HEK293 (cell line): Measurements from ENCODE around the gene OSBP2.

ENCODE experiments used
- CTCF ChIA-PET: fragments of 350-600 bp; formaldehyde crosslinking; extraction: SDS; loops from one replicate; lab custom pipeline; 2021; ENCODE audit warnings: antibody characterized with exemption; lab: Yijun Ruan, JAX
- POLR2A ChIA-PET: fragments of 300-600 bp; formaldehyde crosslinking; extraction: SDS; loops from one replicate; lab custom pipeline; 2020; ENCODE audit warnings: antibody characterized with exemption, inconsistent platforms; lab: Yijun Ruan, JAX
- H3K27ac ChIP-seq: fragments of 200-500 bp; sonication (Bioruptor generic); 2 replicates; pipeline ENCODE4 v1.5.1; 2014; ENCODE audit warnings: low read depth, low read length, control low read depth, inconsistent platforms; ENCODE audit errors: extremely low read depth
- H3K36me3 ChIP-seq, 2 experiments: fragments of 200-500 bp in 1 of 2; sonication (Bioruptor generic) in 1 of 2; 1 replicate in 1 of 2; 2 replicates in 1 of 2; pipeline ENCODE4 v1.5.1; 2014 to 2017; ENCODE audit warnings: inconsistent platforms in 2 of 2, low read length in 2 of 2; ENCODE audit not compliant: control insufficient read depth in 2 of 2, insufficient read depth in 1 of 2
- H3K4me1 ChIP-seq: fragments of 200-500 bp; sonication (Bioruptor generic); 2 replicates; pipeline ENCODE4 v1.5.1; 2014; ENCODE audit warnings: mild to moderate bottlenecking, low read length, inconsistent platforms; ENCODE audit not compliant: control insufficient read depth, insufficient read depth
- H3K4me3 ChIP-seq: 2 replicates; pipeline ENCODE4 v1.5.1; 2011; ENCODE audit warnings: low read depth, mild to moderate bottlenecking, control low read depth, low read length, moderate library complexity
- H3K9me3 ChIP-seq: fragments of 200-500 bp; sonication (Bioruptor generic); 2 replicates; pipeline ENCODE4 v1.5.1; 2014; ENCODE audit warnings: low read depth, low read length, inconsistent platforms; ENCODE audit not compliant: control insufficient read depth, insufficient read depth
- MEIS1 ChIP-seq: sonication (generic); formaldehyde crosslinking; IDR thresholded peaks from 2 replicates; pipeline ENCODE4 v1.8.1; 2022; ENCODE audit warnings: missing genetic modification reagents, mild to moderate bottlenecking, borderline replicate concordance
- SP7 ChIP-seq: fragments of 450-650 bp; formaldehyde crosslinking; IDR thresholded peaks from 2 replicates; pipeline ENCODE4 v1.5.1; 2016; ENCODE audit warnings: missing biosample characterization, missing genetic modification characterization
- TSHZ1 ChIP-seq: fragments of 450-650 bp; formaldehyde crosslinking; IDR thresholded peaks from 2 replicates; pipeline ENCODE4 v1.5.1; 2016; ENCODE audit warnings: missing biosample characterization, missing genetic modification characterization, borderline replicate concordance
- YY2 ChIP-seq: fragments of 450-650 bp; formaldehyde crosslinking; IDR thresholded peaks from 2 replicates; pipeline ENCODE4 v1.5.1; 2016; ENCODE audit warnings: missing biosample characterization, missing genetic modification characterization
- ZBTB11 ChIP-seq: fragments of 450-650 bp; formaldehyde crosslinking; conservative IDR thresholded peaks from 2 replicates; pipeline ENCODE4 v1.5.1; 2016; ENCODE audit warnings: low read depth, missing biosample characterization, missing genetic modification characterization
- ZBTB7A ChIP-seq: fragments of 450-650 bp; formaldehyde crosslinking; IDR thresholded peaks from 2 replicates; pipeline ENCODE4 v1.5.1; 2016; ENCODE audit warnings: low read depth, missing biosample characterization, missing genetic modification characterization
- ZNF155 ChIP-seq: fragments of 450-650 bp; formaldehyde crosslinking; IDR thresholded peaks from 2 replicates; pipeline ENCODE4 v1.5.1; 2016; ENCODE audit warnings: missing biosample characterization, missing genetic modification characterization
- ZNF223 ChIP-seq: fragments of 450-650 bp; formaldehyde crosslinking; IDR thresholded peaks from 2 replicates; pipeline ENCODE4 v1.5.1; 2016; ENCODE audit warnings: missing biosample characterization, missing genetic modification characterization
- ZNF394 ChIP-seq: fragments of 450-650 bp; formaldehyde crosslinking; IDR thresholded peaks from 2 replicates; pipeline ENCODE4 v1.5.1; 2016; ENCODE audit warnings: missing biosample characterization, missing genetic modification characterization, mild to moderate bottlenecking, moderate library complexity, borderline replicate concordance
- ZNF473 ChIP-seq: fragments of 450-650 bp; formaldehyde crosslinking; IDR thresholded peaks from 2 replicates; pipeline ENCODE4 v1.5.1; 2017; ENCODE audit warnings: missing biosample characterization, missing genetic modification characterization
- ZNF518A ChIP-seq: fragments of 450-650 bp; formaldehyde crosslinking; conservative IDR thresholded peaks from 2 replicates; pipeline ENCODE4 v1.5.1; 2016; ENCODE audit warnings: low read depth, missing biosample characterization, missing genetic modification characterization
- ZNF660 ChIP-seq: fragments of 450-650 bp; IDR thresholded peaks from 2 replicates; pipeline ENCODE4 v1.5.1; 2018; ENCODE audit warnings: missing biosample characterization, mild to moderate bottlenecking, missing genetic modification characterization

Gene OSBP2

GRCh38 chr22:30887861-30888260 is 193.2 kb downstream of the OSBP2 start:
- CTCF ChIA-PET, result interaction anchor here (0.5 to 1.1 kb wide), 8 partner anchors 23 to 357 kb away, joined by 3 to 8 read pairs (median 4); no protein-coding TSS in a partner anchor
- Histone ChIP-seq H3K36me3 (peaks cover 0 to 40% of the 10 kb centered on the region in 2 experiments; a peak in 1 of 3 replicates), H3K9me3 (no peaks in the 10 kb centered on the region), H3K27ac (no peak overlapping the region), H3K4me1 (no peaks in the 10 kb centered on the region), H3K4me3 (no peak overlapping the region)
- no peak for TF ChIP-seq ZBTB7A (tag by site-specific recombination)
- POLR2A ChIA-PET, result interaction anchor here (0.5 kb wide), 1 partner anchor 520 kb away, joined by 4 read pairs; no protein-coding TSS in a partner anchor

GRCh38 chr22:30889268-30889995 is 194.8 kb downstream of the OSBP2 start:
- H3K9me3 ChIP-seq, result no peaks in the 10 kb centered on the region
- POLR2A ChIA-PET, result interaction anchor here (1.3 kb wide), 1 partner anchor 254 kb away, joined by 3 read pairs; the partner anchor contains the start of gene SLC35E4
- H3K36me3 ChIP-seq, result peaks cover 0 to 54% of the 10 kb centered on the region in 2 experiments; a peak in 1 of 3 replicates
- no peaks in the 10 kb centered on the region for H3K4me1 ChIP-seq
- no peak overlapping the region for H3K27ac ChIP-seq
- CTCF ChIA-PET, result interaction anchor here (0.6 to 3.3 kb wide), 14 partner anchors 8 to 127 kb away, joined by 3 to 48 read pairs (median 4); no protein-coding TSS in a partner anchor
- no peak overlapping the region for H3K4me3 ChIP-seq
- TF ChIP-seq ZNF394 (tag by site-specific recombination) (no peak), ZNF473 (tag by site-specific recombination) (no peak), ZNF155 (no peak), ZNF223 (no peak), MEIS1 (no peak), ZNF518A (tag by site-specific recombination) (no peak), YY2 (tag by site-specific recombination) (no peak), TSHZ1 (no peak), ZBTB11 (tag by site-specific recombination) (no peak), SP7 (tag by site-specific recombination) (no peak), ZNF660 (tag by site-specific recombination) (no peak)
